ENCODE measurements around the gene PHTF2.
"Not testable (repeated sequence)": the region's sequence is repeated elsewhere in the genome, so short reads cannot be mapped to it uniquely, and the experiment has no call there.

Gene PHTF2

DNA sequence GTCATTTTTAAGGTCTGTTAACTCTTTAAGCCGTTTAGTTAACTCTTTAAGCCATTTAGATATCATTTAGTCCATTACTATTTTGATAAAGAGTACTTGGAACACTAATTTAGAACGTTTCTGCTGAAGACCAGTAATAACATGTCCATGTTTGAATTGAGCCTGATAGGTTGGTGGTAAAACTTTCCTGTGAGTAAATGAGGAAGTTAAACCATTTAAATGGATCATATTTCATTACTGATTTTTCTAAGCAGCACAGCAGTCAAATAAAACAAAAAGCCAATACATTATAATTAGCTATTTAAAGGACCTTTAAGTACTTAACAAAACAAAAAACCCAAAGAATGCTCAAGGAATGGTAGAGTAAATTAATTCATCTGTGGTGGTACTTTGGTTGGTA lies 29.4 kb downstream of the PHTF2 start:
- DNase-seq (ENCODE audit: low spot score) = no peak
- no peak for FAIRE-seq

DNA sequence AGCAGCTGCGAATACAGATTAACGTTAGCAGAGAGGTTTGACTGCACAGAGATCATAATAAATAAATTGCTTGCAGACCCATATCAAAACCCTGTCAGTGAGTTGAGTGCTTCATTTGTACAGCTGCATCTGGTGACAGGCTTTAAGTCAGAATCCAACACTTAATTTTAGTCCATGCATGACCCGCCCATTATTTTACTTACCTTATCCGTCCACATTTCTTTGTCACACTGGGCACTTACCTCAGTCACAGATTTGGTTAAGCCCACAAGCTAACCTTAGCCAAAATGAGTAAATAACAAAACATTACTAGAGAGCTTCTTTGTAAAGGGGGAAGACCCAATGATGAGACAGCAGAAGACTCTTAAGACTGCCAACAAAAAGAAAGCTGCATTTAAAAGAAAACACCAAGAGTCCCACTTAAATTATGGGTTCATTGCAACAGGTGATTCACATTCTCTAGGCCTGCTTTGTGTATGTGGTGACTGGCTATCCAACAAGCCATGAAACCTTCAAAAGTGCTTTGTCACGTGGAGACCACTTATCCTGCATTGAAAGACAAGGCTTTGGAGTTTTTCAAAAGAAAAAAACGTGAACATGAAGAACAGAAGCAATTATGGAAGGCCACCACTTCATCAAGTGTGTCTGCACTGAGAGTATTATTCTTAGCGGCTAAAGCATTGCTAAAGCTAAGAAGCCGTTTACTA lies 32.2 kb downstream of the PHTF2 start:
- FAIRE-seq = no peak
- DNase-seq (ENCODE audit: low spot score) = no peak

DNA sequence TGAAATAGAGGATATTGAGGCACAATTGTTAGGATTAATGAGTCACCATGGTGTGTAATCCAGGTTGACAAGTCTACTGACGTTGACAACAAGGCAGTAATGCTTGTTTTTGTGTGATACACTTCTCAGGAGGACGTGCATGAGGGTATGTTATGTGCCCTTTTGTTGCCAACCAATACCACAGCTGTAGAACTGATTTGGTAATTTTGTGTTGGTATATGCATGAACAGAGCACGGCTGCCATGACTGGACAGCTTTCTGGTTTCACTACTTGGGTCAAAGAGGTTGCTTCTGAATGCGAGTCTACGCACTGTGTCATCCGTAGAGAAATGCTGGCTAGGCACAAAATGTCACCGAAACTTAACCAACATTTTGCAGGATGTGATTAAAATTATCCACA lies 32.9 kb downstream of the PHTF2 start:
- no peak for FAIRE-seq
- DNase-seq (ENCODE audit: low spot score) = no peak

DNA sequence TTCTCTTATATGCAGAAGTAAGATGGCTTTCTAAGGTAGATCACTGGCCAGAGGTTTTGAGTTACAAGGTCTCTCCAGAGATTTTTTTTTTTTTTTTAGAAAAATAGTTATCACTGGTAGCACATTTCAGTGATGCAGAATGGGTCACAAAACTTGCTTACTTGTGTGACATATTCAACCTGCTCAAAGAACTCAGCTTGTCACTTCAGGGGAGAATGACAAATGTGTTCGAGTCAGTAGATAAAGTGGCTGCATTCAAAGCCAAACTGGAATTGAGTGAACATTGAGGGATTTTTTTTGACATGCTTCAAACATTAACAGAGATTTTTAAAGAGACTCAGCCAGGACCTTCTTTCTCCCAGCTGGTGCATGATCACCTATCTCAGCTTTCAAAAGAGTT lies 33.4 kb downstream of the PHTF2 start:
- DNase-seq (ENCODE audit: low spot score) = no peak

DNA sequence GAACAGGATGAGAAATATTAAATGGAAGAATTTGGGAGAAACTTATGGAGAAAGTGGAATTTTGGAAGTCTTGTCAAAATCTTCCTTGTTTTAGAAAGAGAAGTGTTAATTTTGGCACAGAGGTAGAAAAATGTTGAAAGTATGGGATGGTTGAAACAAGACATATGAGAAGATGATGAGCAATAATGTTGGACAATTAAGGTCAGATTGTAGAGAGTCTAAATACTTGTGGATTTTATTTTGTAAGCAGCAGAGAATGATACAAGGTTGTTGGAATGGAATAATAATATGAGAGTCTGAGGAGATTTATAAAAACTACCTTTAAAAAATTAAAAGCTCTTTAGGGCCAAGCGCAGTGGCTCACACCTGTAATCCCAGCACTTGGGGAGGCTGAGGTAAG lies 34.6 kb downstream of the PHTF2 start:
- FAIRE-seq = no peak

More for the DNA sequence above, 33.4 kb downstream of the PHTF2 start:
- FAIRE-seq = no peak

DNA sequence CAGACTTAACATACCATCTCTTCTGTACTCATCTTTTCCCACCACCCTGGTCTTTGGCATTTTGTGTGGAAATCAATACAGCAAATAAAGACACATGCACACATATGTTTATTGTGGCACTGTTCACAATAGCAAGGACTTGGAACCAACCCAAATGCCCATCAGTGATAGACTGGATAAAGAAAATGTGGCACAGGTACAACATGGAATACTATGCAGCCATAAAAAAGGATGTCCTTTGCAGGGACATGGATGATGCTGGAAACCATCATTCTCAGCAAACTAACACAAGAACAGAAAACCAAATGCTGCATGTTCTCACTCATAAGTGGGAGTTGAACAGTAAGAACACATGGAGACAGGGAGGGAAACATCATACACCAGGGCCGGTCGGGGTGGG lies 37.9 kb downstream of the PHTF2 start:
- FAIRE-seq; DNase-seq (ENCODE audit: low spot score): not testable (repeated sequence)

More for the DNA sequence above, 34.6 kb downstream of the PHTF2 start:
- DNase-seq (ENCODE audit: low spot score) = no peak

DNA sequence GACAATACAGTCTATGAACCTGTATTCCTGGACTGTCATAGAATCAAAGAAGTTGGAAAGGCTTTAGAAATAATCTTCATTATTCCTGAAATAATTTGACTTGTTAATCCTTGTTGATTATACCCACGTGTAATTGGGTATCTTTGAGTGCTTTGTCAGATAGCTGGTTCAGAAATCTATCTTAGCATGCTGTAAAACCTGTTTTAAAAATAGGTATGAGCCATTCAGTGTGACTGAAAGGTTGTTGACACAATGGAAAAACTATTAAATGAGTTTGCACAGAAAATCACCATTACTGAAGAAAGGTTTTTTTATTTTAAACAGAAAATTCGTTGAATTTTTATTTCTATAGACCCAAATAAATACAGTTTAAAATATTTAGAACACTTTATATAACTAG lies 38.7 kb downstream of the PHTF2 start:
- DNase-seq (ENCODE audit: low spot score) = no peak
- FAIRE-seq = no peak

DNA sequence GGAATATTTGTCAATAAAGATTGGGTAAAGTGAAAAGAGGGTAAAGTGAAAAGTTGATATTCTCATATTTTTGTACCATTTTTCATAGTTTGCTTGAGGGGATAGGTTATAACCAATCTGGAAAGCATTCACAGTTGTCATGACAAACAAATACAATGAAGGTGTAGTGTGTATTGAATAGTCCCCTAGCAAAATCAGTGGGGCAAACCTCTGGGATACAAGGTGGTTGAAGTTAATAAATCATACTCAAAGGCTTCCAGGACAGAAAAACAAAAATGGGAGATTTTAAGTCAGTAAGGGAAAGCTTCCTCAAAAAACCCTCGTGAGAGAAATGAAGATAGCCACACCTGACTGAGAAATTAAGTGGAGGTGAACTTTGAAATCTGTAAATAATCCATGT lies 39.4 kb downstream of the PHTF2 start:
- DNase-seq (ENCODE audit: low spot score) (no peak), FAIRE-seq (no peak)

DNA sequence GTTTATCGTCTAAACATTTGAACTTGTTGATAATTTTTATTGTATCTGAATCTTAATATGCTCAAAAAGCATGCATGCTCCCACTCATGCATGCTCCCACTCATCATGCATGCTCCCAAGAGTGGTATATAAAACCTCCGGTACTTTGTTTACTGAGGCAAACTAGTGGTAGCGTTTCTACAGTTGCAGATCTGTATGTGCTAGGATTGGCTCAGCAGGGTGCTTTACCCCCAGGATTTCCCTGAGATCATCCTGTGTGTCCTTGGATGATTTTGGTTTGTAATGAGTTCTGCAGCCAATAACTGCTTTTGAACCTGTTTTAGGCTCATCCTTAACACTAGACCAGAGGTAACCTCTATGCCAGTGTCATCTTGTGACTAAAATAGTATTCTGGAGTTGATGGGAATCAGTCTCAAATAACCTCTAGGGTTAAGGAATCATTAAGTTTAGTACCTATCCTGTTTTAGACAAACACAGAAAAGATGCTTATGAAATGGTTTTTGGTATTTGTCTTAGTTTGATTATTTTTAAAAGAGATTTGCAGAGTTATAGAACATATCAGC lies 40.4 kb downstream of the PHTF2 start:
- no peak for FAIRE-seq
- no peak for DNase-seq (ENCODE audit: low spot score)

DNA sequence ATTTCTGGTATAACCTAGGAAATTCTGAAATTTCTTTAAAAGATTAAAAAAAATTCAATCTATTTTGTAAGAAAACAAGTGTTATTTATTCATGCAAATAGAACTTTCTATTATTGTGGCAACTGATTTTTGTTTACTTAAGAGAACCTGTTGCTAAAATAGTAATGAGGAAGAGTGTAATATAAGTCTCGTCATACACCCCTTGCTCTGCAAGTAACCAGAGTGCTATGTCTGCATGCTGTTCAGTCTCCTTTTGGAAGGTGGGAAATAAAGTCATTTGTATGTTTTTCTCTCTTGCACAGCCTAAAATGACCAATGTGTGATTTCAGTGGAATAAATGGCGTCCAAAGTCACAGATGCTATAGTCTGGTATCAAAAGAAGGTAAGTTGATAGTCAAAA lies 41.3 kb downstream of the PHTF2 start:
- FAIRE-seq (no peak), DNase-seq (ENCODE audit: low spot score) (no peak)

DNA sequence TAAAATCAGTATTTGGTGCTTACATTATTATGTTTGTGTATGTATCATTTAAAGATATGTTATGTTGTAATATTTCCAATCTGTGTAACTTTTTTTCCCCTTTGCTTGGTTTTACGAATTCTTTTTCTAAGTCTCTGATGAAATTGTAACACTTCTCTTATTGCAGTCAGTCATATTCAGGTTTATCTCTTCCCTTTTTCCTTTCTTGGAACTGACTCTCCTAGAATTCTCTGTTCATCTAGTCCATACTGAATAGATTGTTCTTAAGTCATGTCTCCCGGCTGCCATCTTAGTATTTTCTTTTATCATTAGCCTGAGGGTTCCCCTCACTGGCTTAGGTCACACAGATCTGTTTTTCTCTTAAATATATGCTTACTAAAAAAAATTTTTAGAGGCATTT lies 44.6 kb downstream of the PHTF2 start:
- DNase-seq (ENCODE audit: low spot score) (no peak), FAIRE-seq (no peak)

DNA sequence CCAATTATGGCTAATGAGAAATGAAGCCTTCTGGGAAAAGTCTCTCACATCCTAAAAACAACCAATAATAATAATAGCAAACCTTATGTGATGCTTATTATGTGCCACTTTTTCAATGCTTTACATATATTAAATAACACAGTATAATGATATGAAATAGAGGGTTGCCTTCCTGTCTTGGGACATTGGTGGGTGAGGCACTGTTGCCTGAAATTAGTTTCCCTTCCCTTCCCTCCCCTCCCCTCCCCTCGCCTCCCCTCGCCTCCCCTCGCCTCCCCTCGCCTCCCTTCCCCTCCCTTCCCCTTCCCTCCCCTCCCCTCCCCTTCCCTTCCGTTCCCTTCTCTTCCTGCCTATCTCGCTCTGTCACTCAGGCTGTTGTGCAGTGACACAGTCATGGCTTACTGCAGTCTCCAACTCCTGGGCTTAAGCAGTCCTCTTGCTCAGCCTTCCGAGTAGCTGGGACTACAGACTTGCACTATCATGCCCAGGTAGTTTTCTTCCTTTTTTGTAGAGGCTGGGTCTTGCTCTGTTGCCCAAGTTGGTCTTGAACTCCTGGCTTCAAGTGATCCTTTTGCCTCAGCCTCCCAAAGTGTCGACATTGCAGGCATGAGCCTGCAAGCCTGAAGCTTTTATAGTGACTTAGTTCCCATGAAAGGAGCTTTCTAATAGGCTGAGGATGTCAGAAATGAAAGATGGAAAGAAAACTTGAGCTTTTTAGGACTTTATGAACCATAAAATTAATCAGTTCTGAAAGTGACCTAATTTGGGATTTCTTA lies 47.9 kb downstream of the PHTF2 start:
- FAIRE-seq = no peak

DNA sequence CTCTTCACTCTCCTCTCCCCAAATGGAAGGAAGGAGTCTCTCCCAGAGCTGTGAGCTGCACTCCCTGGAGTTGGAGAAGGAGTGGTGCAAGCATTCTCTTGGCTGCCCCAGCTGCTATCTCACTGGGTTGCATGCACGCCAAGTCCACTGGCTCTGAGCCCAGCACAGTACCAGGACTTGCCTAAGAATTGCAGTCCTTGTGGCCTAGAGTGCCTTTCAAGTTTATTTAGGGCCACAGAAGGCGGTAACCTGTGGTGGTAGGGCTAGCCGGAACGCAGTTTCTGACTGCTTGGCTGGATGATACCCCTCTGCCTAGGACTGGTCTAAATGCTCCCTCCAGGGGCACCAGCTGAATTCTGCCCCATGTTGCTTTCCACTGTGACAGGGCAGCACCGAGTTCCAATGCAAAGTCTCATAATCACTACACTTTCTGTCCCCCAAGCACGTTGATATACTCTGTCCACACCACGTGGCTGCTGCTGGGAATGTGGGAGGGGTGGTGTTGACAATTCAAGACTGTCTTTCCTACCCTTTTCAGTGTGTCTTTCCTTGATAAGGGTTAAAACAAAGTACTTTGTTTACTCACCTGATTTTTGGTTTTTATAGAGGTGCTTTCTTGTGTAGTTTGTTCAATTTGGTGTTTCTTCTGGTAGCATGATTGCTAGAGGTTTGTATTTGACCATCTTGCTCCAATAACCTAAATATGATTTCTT lies 57.0 kb downstream of the PHTF2 start:
- FAIRE-seq (no peak), DNase-seq (ENCODE audit: low spot score) (no peak)

More for the DNA sequence above, 47.9 kb downstream of the PHTF2 start:
- DNase-seq (ENCODE audit: low spot score) = no peak

DNA sequence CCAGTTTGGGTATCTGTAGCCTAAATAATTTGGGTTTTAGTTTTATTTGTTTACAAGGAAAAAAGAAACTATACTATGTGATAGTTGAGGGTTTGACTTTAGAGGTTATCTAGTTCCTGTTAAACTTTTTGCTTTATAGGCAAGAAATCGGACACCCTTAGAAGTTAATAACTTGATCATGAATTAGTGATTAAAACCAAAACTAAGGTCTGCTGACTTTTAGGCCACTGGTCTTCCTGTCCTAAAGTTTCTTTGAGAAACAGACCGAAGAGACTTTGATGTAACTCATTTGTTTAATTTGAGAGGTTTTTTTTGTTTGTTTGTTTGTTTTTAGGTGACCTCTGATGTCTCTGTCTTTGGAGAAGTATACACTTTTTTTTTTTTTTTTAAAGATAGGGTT lies 59.7 kb downstream of the PHTF2 start:
- FAIRE-seq (no peak), DNase-seq (ENCODE audit: low spot score) (no peak)

DNA sequence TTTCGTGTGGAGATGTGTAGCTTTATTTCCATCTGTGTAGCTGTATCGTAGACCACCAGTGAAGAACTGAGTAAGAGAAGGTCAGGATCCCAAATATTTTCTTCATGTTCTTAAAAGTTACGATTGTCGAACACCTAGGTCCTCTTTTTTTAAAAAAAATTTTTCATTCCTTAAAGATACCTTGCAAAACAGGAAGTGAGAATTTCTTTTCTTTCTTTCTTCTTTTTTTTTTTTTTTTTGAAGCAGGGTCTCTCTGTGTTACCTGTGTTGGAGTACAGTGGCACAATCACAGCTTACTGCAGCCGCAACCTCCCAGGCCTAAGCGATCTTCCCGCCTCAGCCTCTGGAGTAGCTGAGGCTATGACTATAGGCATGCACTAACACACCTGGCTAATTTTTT lies 60.8 kb downstream of the PHTF2 start:
- no peak for FAIRE-seq
- DNase-seq (ENCODE audit: low spot score) = no peak

DNA sequence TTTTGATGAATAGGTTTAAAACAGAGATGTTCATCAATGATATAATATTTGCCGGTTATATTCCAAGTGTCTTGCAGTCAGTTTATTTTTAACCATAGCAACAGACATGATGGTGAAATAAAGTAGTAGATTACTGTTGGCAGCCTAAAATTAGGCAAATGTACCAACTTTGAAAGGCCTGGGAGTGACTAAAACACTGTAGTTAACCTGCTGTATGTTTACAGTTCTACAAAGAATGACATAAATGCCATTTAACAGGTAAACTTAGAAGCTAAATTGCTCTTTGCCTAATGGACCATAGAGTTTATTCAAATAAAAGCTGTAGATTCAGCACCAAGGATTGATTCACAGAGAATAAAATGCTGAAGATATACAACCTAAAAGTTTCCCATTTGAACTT lies 64.1 kb downstream of the PHTF2 start:
- DNase-seq (ENCODE audit: low spot score) = no peak
- no peak for FAIRE-seq

DNA sequence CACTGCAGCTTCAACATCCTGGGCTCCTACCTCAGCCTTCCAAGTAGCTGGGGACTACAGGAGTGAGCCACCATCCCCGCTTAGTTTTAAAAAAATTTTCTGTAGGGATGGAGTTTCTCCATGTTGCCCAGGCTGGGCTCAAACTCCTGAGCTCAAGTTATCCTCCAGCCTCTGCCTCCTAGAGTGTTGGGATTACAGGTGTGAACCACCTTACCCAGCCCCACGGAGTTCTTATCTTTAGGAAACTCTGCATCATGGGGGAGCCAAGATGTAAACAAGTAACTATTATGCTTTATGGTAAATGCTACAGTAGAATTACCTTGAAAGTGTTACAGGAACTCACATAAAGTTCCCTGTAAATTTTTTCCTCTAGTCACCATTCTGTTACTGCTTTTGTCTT lies 65.3 kb downstream of the PHTF2 start:
- FAIRE-seq (no peak), DNase-seq (ENCODE audit: low spot score) (no peak)

DNA sequence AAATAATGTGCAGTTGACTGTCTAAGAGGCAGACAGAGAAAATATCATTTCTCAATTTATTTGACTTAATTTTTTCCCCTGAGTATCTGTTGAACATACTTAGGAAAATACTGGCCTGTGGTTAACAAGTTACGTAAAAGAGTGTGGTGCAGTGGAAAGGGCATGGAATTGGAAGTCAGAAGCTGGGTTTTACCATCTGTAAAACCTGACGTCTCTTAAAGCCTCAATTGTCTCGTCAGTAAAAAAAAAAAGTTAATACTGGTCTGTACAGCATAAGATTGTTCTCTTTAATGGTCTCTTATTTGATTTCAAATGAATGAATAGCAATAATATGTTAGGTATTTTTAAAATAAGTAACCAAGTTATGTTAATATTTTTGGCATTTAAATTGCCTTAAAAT lies 67.8 kb downstream of the PHTF2 start:
- FAIRE-seq (no peak), DNase-seq (ENCODE audit: low spot score) (no peak)

DNA sequence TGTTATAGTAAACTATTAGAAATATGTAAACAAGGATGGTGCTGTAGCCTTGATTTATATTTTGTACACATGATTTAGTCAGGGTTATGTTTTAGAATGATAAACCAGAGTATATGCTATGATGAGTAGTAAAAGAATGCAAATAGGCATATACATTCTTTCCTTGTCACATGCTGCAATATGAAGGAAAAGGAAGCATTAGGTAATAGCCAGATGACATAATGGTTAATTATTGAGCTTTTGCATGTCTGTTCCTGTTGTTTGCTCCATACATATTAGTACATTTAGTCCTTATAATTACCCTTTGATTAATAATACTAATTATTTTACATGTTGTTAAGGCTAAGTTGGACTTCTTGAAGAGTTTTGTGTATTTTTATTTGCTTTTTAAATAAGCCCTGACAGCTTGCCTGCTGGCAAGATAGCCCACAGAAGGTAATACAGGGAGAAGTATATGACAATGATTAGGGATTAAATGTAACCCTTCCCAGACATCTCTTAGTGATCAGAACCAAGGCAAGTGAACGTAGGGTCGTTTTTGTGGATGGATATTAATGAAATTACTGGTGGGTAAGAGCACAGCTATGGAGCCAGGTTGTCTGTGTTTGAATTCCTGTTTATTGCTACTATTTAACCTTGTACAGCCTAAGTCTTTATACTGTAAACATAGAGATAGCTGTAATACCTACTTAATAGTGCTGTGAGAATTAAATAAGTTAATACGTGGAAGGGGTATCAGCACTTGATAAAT lies 68.4 kb downstream of the PHTF2 start:
- FAIRE-seq (peak; percentile 90), DNase-seq (ENCODE audit: low spot score) (peak; percentile 74)

DNA sequence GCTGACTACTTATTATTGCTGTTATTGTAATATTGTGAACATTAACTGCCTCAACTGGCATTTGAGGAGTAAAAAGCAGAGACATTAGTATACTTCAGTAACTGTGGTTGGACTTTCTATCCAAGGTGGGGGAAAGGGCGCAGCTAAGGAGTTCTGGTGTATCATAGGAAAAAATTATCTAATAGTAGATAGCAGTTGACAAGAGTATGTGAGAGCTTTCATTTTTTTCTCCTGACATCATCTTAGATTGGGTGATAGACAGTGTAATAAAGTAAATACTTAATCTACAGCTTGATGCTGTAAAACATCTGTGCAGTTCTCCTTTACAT lies 68.9 kb downstream of the PHTF2 start:
- FAIRE-seq = peak; percentile 89

DNA sequence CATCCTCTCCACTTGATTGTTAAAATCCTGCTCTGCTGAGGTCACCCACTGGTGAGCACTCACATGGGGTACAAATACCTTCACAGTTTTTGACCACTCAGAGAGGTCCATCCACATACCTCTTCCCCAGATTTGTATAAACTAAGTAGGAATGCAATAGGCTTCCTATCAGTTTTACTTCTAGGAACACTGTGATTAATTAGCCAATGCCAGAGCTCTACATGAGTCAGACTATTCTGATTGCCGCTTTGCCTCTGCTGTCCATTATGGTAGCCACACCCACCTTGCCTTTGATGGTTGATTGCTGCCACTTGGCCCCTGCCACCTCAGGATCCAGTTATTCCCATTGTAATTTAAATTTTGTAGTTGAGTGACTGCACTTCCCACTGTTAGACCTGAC lies 73.7 kb downstream of the PHTF2 start:
- FAIRE-seq; DNase-seq (ENCODE audit: low spot score): not testable (repeated sequence)

More for the DNA sequence above, 68.9 kb downstream of the PHTF2 start:
- peak; percentile 86 for DNase-seq (ENCODE audit: low spot score)
